BJ (cell line): Measurements from ENCODE around the gene ADAMTS17. TPM values are rescaled to one million over a fixed set of nuclear protein-coding genes. Genes with fewer than 3 reads are reported as not detected.
"Not testable (repeated sequence)": the region's sequence is repeated elsewhere in the genome, so short reads cannot be mapped to it uniquely, and the experiment has no call there.

Experiments
- CTCF ChIA-PET: fragments of 350-600 bp; formaldehyde crosslinking; extraction: SDS; loops from one replicate; lab custom pipeline; 2021; ENCODE audit warnings: antibody characterized with exemption, inconsistent platforms; lab: Yijun Ruan, JAX
- POLR2A ChIA-PET: fragments of 300-600 bp; sonication (Branson Sonifier 250); formaldehyde crosslinking; extraction: SDS; loops from one replicate; lab custom pipeline; 2021; ENCODE audit warnings: antibody characterized with exemption; lab: Charles Lee
- DNase-seq: peaks from one replicate; pipeline ENCODE4 v3.0.0-alpha.2; 2011; ENCODE audit warnings: low read depth
- H3K27me3 ChIP-seq: 2 replicates; pipeline ENCODE4 v1.6.0; 2011; ENCODE audit warnings: low read length; ENCODE audit not compliant: control insufficient read depth, insufficient read depth
- H3K36me3 ChIP-seq: 2 replicates; pipeline ENCODE4 v1.5.1; 2011; ENCODE audit warnings: low read length; ENCODE audit not compliant: control insufficient read depth, insufficient read depth
- H3K4me3 ChIP-seq: 2 replicates; pipeline ENCODE4 v1.5.1; 2011; ENCODE audit warnings: low read depth, mild to moderate bottlenecking, control low read depth, low read length
- CTCF ChIP-seq: IDR thresholded peaks from 2 replicates; pipeline ENCODE4 v1.5.1; 2011; ENCODE audit warnings: low read depth, mild to moderate bottlenecking, control low read depth, inconsistent platforms, low read length, moderate library complexity; ENCODE audit not compliant: insufficient read depth
- polyA plus RNA-seq: library from polyadenylated mRNA; depleted of rRNA; stranded (reverse); fragments of >200 nt; gene quantifications from 2 replicates; pipeline ENCODE4 v1.2.3, GENCODE V29; 2011

ADAMTS17 gene
- polyA plus RNA-seq, 1 experiment, result not detected

- no peak for TF ChIP-seq CTCF
- ChIA-PET CTCF (no interaction called here), POLR2A (no interaction called here)
- H3K4me3 ChIP-seq, result no peak overlapping the region
- no peaks in the 10 kb centered on the region for H3K27me3 ChIP-seq
- no peaks in the 10 kb centered on the region for H3K36me3 ChIP-seq
- DNase-seq, result no peak
Measured at GRCh38 chr15:100081454-100081853, 260.3 kb downstream of the ADAMTS17 start.

GRCh38 chr15:100078511-100079220 lies 263.1 kb downstream of the ADAMTS17 start:
- no peaks in the 10 kb centered on the region for H3K36me3 ChIP-seq
- no peak for DNase-seq
- TF ChIP-seq CTCF, result no peak
- no peak overlapping the region for H3K4me3 ChIP-seq
- ChIA-PET CTCF (no interaction called here), POLR2A (no interaction called here)
- H3K27me3 ChIP-seq, result no peaks in the 10 kb centered on the region

- no peaks in the 10 kb centered on the region for H3K27me3 ChIP-seq
- no peaks in the 10 kb centered on the region for H3K36me3 ChIP-seq
- no peak overlapping the region for H3K4me3 ChIP-seq
- ChIA-PET POLR2A (no interaction called here), CTCF (interaction anchor here (0.5 kb wide), 1 partner anchor 81 kb away, joined by 4 read pairs; no protein-coding TSS in a partner anchor)
- DNase-seq, result no peak
- no peak for TF ChIP-seq CTCF
Measured at GRCh38 chr15:100075229-100075628, 266.5 kb downstream of the ADAMTS17 start.

GRCh38 chr15:100073982-100074381 lies 267.8 kb downstream of the ADAMTS17 start:
- Histone ChIP-seq H3K27me3 (no peaks in the 10 kb centered on the region), H3K4me3 (no peak overlapping the region), H3K36me3 (no peaks in the 10 kb centered on the region)
- DNase-seq, result no peak
- ChIA-PET CTCF (no interaction called here), POLR2A (no interaction called here)
- no peak for TF ChIP-seq CTCF

GRCh38 chr15:100066521-100067280 lies 275.1 kb downstream of the ADAMTS17 start:
- H3K27me3 ChIP-seq, DNase-seq, POLR2A ChIA-PET, H3K4me3 ChIP-seq, H3K36me3 ChIP-seq, CTCF ChIA-PET: not testable (repeated sequence)
